Measurements from ENCODE around the gene TGFBR3L.

TGFBR3L gene

DNA sequence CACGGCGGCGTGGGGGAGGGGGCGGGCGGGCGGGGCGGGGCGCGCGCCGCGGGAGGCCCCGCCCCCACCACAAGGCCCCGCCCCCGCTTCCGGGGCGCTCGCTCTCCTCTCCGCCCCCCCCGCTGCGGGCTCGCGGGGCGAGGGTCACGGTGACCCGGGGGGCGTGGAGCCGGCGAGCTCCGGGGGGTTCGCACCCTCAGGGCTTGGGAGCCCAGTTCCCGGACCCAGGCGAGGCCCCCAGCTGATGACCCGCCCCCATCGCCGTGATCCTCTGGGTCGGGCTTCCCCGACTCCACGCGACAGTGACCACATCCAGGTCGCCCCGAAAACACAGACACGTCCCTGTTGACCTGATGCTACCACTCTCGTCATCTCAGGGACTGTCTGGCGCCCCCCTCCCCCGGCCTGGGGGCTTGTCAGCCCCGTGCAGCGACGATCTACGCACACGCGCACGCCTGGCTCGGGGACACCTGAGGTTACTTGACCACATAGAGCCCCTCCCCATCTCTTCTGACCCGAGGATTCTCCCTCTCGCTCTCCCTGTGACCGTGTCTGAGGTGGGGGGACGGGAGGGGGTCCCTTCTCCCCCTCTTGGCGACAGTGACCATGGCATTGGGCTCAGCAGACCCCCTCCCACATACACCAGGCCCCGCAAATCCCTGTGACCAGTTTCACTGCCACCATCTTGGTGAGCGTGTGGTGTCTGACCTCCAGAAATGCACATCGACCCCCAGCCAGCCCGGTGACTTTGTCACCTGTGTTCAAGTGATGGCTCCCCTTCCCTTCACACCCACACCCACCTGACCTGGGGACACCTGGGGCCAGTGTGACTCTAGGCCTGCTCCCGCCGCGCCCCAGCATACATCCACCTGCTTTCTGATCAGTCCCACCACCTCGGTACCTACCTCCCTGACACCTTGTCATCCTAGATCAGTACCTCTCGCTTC lies 10.3 kb upstream of the TGFBR3L start:
- DNase-seq: peak; percentile 93

DNA sequence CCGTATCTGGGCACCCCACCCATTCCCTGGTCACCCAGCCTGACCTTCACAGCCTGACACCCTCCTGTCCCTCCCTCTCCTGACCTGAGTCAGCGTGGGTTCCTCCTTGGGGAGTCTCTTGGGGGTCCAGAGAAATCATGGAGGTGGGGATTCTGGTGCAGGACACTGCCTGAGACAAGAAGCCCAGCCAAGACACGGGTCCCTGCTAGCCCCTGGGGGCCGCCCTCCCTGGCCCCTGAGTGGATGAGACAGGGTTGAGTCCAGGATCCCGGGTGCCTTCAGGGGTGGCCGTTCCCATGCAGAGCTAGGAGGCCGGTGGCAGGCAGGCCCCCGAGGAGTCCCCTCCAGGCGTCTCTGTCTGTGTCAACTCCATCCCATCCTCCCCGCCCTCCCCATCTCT lies 9.4 kb upstream of the TGFBR3L start:
- no peak for DNase-seq

GRCh38 chr19:7905859-7906258 lies 8.8 kb upstream of the TGFBR3L start:
- DNase-seq: no peak

DNA sequence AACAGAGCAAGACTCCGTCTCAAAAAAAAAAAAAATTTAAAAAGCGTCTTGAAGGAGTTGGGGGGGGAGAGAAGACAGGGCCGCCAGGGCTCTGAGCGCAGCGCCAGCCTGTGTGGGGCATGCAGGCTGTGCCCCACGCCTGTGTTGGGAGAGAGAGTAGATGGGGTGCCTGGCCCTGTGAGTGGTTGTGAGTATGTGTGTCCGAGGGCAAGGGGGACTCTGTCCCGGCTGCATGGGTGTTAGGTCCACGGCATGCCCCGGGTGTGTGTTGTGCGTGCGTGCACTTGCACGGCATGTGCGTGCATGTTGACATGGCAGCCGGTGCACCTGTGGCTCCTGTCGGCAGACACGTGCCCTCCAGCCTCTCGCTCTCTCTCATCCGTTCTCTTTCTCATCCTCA lies 7.5 kb upstream of the TGFBR3L start:
- no peak for DNase-seq

DNA sequence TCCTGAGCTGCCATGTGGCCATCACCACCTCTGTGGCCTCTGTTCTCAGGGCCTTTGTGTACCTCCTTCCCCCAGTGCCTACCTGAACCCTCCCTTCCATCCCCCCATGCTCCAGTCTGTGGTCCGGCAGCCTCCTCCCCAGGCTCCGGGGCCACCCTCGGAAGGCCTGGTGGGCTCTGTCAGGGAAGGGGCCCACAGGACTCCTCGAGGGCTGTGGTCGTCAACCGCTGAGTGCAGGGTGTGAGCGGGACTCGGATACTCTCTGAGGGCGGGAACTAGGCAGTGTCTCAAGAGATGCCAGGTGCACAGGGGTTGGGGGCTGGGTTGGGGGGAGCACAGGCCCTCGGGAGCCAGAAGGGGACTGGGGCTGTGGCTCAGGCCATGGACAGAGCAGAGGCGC lies 7.1 kb upstream of the TGFBR3L start:
- no peak for DNase-seq

DNA sequence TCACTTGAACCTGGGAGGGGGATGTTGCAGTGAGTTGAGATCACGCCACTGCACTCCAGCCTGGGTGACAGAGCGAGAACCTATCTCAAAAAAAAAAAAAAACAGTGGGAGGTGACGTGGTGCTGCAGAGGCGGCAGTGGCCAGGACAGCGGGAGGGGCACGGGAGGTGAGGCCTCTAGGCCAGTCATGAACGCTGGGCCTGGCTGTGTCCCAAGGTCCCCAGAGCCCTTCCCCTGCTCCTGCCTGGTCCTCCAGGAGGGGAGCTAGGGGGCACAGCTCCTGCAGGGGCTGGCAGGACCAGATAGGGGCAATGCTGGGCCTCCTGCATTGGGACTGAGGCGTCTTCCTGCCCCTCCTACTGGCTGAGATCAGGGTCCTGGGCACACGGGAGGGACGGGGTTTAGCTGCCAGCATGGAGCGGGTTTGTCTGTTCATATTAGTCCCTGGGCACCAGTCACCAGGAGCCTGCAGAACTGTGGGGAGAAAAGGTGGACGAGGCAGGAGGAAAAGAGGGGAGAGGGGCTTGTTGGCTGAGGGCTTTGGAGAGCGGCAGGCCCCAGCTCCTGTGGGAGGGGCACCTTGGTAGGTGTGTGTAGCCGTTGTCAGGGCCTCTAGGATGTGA lies 6.4 kb upstream of the TGFBR3L start:
- no peak for DNase-seq

DNA sequence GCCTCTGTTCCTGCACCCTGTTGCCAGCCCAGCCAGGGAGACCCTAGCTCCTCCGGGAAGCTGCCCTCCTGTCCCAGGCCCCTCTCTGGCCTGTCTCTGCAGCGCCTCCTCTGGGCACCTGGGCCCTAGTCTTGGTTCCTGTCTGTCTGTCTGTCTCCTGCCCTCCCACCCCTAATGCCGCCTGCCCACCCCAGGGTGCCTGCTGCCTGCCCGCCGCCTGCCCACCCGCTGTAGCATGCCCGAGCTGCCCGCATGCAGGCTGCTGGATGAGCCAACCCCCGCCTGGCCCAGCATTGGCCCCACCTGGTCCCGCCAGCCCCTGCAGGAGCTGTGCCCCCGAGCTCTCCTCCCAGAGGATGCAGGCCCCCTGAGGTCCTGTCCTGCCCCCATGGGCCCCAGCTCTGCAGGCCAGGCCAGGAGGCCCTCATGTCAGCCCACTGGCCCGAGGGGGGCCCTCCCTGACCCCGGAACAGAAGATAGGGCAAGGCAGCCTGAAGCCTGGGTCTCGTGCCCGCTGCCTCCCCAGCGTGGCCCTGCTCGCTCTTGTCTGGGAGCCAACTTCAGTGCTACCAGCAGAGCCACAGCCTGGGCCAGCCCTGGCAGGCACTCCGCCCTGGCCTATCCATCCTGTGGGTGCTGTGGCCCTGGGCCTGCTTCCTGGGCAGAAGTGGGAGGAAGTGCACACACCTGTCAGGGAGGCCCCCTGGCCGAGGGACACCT lies 5.7 kb upstream of the TGFBR3L start:
- DNase-seq: no peak

- no peak for DNase-seq
These were observed 5.1 kb upstream of the TGFBR3L start for GRCh38 chr19:7909471-7910067.

DNA sequence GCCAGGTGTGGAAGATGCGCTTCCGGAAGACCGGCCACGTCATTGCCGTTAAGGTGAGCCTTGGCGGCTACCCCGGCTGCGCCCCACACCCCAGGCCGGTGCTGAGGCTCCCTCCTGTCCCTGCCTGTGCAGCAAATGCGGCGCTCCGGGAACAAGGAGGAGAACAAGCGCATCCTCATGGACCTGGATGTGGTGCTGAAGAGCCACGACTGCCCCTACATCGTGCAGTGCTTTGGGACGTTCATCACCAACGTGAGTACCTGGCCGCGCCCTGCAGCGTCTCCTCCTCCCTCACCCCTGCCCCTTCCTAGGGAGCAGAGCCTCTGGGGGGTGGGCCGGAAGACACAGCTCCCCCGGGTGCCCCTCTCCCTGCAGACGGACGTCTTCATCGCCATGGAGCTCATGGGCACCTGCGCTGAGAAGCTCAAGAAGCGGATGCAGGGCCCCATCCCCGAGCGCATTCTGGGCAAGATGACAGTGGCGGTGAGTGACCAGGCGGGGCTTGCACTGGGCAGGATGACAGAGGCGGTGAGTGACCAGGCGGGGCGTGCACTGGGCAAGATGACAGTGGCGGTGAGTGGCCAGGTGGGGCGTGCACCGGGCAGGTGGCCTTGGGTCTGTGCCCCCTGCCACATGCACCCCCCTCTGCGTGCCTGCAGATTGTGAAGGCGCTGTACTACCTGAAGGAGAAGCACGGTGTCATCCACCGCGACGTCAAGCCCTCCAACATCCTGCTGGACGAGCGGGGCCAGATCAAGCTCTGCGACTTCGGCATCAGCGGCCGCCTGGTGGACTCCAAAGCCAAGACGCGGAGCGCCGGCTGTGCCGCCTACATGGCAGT lies 4.1 kb upstream of the TGFBR3L start:
- no peak for DNase-seq

- DNase-seq: no peak
These were observed 3.0 kb upstream of the TGFBR3L start for GRCh38 chr19:7911508-7912143.

DNA sequence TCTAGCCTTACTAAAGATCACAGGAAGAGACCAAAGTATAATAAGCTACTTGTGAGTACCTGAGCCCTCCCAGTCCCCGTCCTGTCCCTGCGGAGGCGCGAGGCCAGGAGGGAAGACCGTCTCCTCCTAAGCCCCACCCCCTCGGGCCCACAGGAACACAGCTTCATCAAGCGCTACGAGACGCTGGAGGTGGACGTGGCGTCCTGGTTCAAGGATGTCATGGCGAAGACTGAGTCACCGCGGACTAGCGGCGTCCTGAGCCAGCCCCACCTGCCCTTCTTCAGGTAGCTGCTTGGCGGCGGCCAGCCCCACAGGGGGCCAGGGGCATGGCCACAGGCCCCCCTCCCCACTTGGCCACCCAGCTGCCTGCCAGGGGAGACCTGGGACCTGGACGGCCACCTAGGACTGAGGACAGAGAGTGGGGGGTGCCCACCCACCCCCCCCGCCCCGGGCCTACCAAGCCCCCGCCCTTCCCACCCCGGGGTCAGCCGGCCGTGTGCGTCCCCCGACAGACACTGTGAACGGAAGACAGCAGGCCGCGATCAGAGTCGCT lies 2.4 kb upstream of the TGFBR3L start:
- DNase-seq: no peak

DNA sequence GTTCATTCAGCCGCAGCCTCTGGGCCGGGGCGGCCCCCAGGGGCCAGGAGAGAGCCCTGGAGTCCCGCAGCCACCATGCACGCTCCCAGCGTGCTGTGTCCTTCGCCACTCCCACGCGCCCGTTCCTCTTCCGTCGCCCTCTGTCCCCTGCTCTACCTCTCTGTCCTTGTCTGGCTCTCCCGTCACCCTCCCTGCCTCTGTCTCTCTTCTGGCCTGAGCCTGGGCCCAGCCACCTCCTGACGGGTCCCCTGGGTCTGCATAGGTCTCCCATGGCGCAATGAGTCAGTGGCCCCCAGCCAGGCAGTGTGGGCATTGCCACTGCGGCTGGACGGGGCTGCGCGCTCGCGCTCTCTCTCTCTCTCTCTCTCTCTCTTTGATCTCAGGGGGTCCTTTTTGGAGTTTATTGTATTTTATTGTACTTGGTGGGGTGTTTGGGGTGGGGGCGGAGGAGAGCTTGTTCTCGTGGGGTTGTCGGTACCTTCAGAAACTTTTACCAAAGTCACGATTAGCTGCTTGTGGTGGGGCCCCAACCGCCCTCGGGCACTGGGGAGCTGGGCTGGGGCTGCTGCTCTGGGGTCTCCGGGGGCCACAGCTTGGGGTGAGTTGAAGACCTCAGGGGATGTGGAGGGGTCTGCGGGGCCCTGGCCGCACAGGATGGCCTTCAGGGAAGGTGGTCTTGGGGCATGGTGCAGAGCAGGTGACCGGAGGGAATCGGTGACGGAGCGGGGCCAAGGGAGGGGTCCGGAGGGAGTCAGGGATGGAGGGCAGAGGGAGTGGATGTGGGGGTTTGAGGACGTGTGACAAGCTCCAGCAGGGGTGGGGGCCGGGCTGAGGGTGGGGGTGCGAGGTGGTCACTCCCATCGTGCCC lies 1.7 kb upstream of the TGFBR3L start:
- no peak for DNase-seq

- DNase-seq: no peak
These were observed 978 bp upstream of the TGFBR3L start for GRCh38 chr19:7913652-7914051.

DNA sequence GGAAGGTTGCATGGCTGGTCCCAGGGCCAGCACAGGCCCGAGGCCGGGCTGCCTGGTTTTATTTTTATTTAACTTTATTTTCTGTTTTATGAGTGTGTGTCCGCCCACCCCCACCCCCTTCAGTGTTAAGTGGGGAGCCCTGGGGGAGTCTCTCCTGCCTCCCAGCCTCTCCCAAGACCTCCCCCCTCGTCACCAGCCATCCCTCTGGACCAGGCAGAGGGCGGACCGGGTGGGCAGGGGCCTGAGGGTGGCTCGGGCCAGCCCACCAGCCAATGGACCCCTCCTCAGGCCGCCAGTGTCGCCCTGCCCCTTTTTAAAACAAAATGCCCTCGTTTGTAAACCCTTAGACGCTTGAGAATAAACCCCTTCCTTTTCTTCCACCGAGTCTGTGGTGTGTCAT lies 531 bp upstream of the TGFBR3L start:
- no peak for DNase-seq

- DNase-seq: no peak
These were observed 846 bp downstream of the TGFBR3L start for GRCh38 chr19:7915250-7916102.

DNA sequence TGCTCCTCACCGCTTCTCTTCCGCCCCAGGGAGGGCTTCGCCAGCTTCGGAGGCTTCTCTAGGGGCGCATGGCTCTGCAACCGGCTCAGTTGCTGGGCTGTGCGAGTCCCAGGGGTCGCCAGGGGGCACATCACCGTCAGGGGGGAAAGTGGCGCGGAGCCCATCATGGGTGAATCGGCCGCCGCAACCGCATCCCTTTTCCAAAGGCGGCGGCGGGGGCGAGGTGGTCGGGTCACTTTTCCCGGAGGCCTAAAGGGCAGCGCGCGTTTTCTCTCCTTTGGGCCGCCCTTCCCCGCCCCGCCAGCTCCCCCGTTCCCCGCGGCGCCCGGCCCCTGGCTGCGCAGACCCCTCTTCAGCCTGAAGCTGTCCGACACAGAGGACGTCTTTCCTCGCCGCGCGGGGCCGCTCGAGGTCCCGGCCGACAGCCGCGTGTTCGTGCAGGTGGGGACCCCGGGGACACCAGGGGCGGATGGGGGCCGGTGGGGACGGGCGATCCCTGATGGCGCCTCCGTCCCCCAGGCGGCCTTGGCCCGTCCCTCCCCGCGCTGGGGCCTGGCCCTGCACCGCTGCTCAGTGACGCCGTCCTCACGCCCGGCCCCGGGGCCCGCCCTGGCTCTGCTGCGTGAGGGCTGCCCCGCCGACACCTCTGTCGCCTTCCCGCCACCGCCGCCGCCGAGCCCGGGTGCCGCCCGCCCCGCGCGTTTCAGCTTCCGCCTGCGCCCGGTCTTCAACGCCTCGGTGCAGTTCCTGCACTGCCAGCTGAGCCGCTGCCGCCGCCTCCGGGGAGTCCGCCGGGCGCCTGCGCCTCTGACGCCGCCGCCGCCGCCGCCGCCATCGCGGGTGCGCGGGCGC lies 1.7 kb downstream of the TGFBR3L start:
- peak; percentile 55 for DNase-seq

DNA sequence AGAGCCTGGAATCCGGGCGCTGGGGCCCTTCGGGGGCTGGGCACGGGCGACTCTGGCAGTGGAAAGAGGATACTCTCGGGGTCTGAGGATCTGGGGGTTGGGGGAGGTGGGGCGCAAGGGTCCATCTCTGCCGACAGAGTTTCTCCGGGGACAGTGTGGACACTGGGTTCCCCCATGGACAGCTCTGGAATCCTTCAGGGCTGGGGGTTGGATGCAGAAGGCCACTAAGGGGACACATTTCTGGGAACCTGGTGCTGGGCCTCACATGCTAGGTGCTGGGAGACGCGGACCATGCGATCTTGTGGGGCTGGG lies 2.3 kb downstream of the TGFBR3L start:
- DNase-seq: no peak

- DNase-seq: peak; percentile 71
These were observed 2.8 kb downstream of the TGFBR3L start for GRCh38 chr19:7917267-7918061.

Data from CD4-positive, alpha-beta T cell treated with Interleukin-15 for 1 hour (primary cell).